Keratinocyte (primary cell): Measurements from ENCODE around the gene POLR2C.

Experiments
- EZH2 ChIP-seq: IDR thresholded peaks from one replicate; pipeline ENCODE4 v1.6.1; 2012; ENCODE audit warnings: inconsistent platforms, mild to moderate bottlenecking, low read length, moderate library complexity
- TF ChIP-seq, protein P1 (sequence below), 3 experiments: IDR thresholded peaks in 1 of 3; conservative IDR thresholded peaks in 1 of 3; optimal IDR thresholded peaks in 1 of 3; 2 replicates in 2 of 3; 3 replicates in 1 of 3; pipeline versions ENCODE3 to v1.5.1; 2011; ENCODE audit warnings: low read length in 3 of 3, mild to moderate bottlenecking in 3 of 3, moderate library complexity in 2 of 3, control low read depth in 1 of 3, inconsistent platforms in 1 of 3; ENCODE audit not compliant: insufficient read depth in 2 of 3; ENCODE audit errors: extremely low read depth in 1 of 3

DNA sequence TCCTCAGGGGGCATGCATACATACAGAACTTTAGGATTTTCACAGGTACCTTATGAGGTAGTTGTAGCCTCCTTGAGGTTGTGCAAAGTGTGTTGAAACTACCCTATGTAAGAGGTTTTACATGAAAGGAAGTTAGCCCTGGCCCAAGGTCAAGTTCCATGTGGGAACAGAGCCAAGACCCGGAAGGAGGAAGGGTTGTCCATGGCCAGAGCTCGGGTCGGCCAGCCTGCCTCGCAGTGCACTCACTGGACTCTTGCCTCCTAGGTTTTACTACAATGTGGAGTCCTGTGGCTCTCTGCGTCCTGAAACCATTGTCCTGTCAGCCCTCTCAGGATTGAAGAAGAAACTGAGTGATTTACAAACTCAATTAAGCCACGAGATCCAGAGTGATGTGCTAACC lies 8.2 kb downstream of the POLR2C start:
- TF ChIP-seq, protein P1, sequence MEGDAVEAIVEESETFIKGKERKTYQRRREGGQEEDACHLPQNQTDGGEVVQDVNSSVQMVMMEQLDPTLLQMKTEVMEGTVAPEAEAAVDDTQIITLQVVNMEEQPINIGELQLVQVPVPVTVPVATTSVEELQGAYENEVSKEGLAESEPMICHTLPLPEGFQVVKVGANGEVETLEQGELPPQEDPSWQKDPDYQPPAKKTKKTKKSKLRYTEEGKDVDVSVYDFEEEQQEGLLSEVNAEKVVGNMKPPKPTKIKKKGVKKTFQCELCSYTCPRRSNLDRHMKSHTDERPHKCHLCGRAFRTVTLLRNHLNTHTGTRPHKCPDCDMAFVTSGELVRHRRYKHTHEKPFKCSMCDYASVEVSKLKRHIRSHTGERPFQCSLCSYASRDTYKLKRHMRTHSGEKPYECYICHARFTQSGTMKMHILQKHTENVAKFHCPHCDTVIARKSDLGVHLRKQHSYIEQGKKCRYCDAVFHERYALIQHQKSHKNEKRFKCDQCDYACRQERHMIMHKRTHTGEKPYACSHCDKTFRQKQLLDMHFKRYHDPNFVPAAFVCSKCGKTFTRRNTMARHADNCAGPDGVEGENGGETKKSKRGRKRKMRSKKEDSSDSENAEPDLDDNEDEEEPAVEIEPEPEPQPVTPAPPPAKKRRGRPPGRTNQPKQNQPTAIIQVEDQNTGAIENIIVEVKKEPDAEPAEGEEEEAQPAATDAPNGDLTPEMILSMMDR (optimal IDR thresholded peaks at IDR 0.05 in 1 of 3, IDR thresholded peaks at IDR 0.05 in 1 of 3, conservative IDR thresholded peaks at IDR 0.05 in 1 of 3; ENCODE audit: extremely low read depth in 1 of 3, insufficient read depth in 2 of 3, low read length in 3 of 3) = no peak
- no peak for TF ChIP-seq EZH2
